Activated CD8-positive, alpha-beta memory T cell treated with anti-CD3 and anti-CD28 coated beads, Interleukin-2, amount 50 U/mL, for 1 hour (primary cell): Measurements from ENCODE around the gene IGSF11.
"Not testable (repeated sequence)": the region's sequence is repeated elsewhere in the genome, so short reads cannot be mapped to it uniquely, and the experiment has no call there.

Experiments
- DNase-seq: peaks from one replicate; pipeline ENCODE4 v3.0.0-alpha.2; 2020; ENCODE audit errors: extremely low read depth

The IGSF11 gene

DNA sequence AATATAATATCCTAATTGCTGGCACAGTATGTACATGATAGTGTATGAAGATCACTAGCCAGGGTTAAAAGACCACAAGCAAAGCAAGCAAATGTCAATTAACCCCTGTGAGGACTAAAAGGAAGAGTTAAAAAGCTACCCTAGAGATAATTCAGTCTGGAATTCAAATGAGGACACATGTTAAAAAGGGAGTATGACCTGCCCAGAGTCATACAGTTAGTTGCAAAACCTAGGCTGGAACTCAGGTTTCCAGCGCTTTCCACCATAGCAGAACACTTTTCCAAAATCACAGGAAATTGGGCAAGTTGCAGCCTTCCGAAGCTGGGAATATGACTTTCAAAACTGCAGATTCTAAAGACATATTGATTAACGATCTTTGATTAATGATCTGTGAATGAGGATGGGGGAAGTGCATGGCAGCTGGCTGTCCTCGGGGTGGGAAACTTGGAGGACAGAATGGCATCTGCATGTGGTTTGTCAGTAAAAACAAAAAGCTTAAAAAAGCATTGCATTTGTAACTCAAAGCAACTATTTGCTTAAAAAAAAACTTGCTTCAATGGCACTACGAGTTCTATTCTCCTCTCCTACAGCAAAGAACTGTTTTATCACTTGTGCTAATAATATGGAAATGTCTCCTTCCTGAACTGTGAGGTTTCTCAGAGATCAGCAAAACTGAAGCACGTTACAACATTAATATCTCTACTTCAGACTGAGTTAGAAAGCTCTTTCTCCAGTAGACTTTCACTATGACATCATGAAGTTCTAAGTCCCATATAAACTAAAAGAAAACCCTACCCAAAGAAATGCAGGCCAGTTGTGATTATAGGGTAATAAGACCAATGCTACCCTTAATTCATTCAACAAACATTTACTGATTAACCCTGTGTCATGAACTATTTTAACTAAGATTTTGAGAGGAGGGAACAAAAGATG is 46.2 kb downstream of the IGSF11 start:
- no peak for DNase-seq

DNA sequence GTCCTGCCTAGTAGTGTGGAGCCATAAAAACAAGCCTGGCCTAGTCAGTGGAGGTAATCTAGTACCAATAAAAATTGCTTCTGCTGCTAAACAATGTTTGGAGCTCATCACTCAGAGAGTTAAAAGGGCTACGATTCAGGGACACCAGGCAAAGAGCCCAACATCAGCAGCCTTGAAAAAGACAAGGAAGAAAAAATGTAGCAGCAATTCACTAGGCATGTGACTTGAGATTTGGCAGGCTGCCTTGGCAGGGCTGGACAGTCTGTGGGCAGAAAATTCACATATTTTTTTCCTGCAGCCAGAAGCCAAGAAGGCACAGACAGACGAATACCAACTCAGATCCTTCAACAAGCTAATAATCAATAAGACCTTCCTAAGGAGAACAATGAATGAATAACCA is 47.2 kb downstream of the IGSF11 start:
- DNase-seq: no peak

DNA sequence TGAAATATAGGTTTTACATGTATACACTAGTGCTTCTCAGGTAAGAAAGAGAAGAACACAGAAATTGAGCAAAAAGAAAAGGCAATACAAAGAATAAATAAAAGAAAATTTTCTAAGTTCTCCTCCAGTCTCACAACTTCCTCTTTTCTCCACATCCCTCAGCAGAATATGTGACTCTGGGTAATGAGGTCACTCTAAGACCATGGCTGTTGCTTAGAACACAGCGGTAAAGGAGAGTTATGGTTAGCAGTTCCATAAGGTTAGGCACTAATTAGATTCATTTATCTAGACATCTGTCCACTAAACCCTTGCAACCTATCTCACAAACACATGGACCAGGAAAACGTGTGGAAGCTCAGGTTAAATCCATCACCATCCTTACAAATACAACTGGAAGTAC is 47.9 kb downstream of the IGSF11 start:
- DNase-seq: no peak

DNA sequence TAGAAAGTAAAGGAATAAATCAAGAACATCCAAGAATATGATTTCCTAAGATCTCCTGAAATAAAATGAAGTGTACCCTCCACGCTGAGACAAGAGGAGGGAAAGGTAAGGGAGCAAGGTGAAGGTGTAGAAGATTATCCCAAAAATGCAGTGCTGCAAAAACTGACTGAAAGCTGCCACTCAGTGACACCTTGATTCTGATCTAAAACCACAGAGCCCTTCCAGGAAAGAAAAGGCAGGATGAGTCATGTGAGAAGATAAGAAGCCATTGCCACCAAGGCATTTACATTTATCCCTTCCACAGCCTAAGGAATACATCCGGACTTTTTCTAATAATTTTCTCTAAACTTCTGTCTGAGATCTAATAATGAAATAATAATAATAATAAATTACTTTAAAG is 49.9 kb downstream of the IGSF11 start:
- DNase-seq: no peak

GRCh38 chr3:118981494-118982134 is 53.0 kb downstream of the IGSF11 start:
- DNase-seq: no peak

- no peak for DNase-seq
Observed at GRCh38 chr3:118980832-118981231, 53.8 kb downstream of the IGSF11 start.

GRCh38 chr3:118978393-118978758 is 56.3 kb downstream of the IGSF11 start:
- no peak for DNase-seq

- DNase-seq: no peak
Observed at GRCh38 chr3:118977671-118978392, 56.8 kb downstream of the IGSF11 start.

- DNase-seq: no peak
Observed at GRCh38 chr3:118977118-118977517, 57.5 kb downstream of the IGSF11 start.

DNA sequence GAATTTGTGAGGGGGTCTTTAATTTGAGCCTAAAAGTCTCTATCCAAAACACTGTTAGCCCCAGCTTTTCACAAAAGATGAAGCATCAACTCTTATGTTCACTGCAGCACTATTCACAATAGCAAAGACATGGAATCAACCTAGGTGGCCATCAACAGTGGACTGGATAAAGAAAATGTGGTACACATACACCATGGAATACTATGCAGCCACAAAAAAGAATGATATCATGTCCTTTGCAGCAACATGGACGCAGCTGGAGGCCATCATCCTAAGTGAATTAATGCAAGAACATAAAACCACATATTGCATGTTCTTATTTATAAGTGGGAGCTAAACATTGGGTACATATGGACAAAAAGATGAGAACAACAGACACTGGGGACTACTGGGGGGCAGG is 59.2 kb downstream of the IGSF11 start:
- DNase-seq: not testable (repeated sequence)

- DNase-seq: no peak
Observed at GRCh38 chr3:118974356-118975097, 60.1 kb downstream of the IGSF11 start.

DNA sequence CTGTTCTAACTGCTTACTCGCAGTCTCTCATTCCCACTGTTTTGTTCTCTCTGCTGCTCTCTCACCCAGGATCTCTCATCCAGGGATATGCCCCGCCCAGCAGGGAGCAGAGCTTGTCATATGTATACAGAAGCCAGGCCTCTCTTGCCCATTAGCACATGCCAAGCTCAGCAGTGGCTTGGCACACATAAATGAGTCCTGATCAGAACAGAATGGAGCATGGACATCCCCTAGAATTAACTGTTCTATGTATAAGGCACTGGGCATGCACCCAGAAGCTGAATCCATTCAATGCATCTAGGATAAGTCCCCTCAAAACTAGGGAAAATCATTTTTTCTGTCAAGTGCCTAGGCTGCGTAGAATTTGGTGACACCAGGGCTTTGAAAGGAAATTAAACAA is 61.6 kb downstream of the IGSF11 start:
- DNase-seq: no peak

DNA sequence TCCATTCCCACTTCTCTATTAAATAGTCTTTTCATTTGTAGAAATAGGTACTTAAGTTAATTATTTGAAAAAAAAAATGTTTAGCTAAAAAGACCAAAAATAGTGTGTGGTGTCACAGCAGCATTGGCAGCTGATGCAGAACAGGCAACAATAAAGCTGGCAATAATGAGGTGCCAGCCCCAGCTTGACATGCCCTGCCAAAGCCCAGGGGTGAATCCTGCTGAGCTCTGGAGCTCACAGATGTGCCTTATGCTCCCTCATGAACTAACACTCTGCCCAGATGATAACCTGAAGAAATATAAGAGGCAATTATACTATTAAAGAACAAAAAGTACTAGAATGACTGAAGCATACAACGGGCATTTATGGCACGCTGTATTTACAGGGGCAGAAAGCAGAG is 63.8 kb downstream of the IGSF11 start:
- DNase-seq: no peak

- no peak for DNase-seq
Observed at GRCh38 chr3:118968640-118969039, 66.0 kb downstream of the IGSF11 start.

- no peak for DNase-seq
Observed at GRCh38 chr3:118968111-118968510, 66.5 kb downstream of the IGSF11 start.

DNA sequence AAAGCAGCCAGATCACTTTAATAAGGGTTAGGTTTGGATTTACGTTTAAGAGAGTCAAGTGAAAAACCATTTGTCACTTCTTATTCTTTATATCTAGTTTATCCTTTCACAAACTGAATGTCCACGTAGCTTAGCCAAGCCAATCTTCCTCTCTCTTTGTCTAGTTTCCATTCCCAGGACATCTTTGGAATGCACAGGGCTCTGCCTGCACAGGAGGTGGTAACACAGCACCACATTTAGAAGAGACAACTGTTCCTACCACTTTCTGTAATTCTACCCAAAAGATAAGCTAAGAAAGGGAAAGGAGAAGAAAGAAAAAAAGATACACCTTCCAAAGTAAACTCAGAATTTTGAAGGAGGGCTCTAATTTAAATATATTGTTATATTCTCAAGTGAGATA is 67.9 kb downstream of the IGSF11 start:
- DNase-seq: no peak

- DNase-seq: no peak
Observed at GRCh38 chr3:118963711-118964110, 70.9 kb downstream of the IGSF11 start.

- no peak for DNase-seq
Observed at GRCh38 chr3:118960876-118961450, 73.7 kb downstream of the IGSF11 start.

- no peak for DNase-seq
Observed at GRCh38 chr3:118955914-118956556, 78.6 kb downstream of the IGSF11 start.

DNA sequence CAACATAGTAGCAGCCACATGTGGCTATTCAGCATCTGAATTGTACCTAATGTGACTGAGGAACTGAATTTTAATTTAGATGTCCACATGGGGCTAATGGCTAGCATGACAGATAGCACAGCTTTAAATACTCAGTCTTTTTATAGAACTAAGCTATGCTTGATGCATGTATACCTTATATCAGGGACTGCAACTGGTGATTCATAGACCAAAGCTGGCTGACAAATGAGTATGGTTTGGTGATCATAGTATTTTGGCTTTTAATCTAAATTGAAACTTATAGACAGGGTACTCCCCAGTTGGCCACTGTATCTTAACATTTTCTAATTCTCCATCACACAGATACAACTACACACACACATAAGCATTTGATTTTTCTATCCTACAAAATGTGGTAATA is 83.6 kb downstream of the IGSF11 start:
- no peak for DNase-seq

GRCh38 chr3:118949113-118949760 is 85.4 kb downstream of the IGSF11 start:
- DNase-seq: no peak
